Stimulated activated CD4-positive, alpha-beta T cell treated with anti-CD3 and anti-CD28 coated beads, Interleukin-1b, Interleukin-23, amount 100 ng/mL, for 1 hour (primary cell): Measurements from ENCODE around the gene SPTLC3.

Experiments used
- DNase-seq, 2 donors: peaks; one replicate each; pipeline ENCODE4 v3.0.0-alpha.2; 2020; ENCODE audit warnings: low read depth in 2 of 2

Gene SPTLC3

GRCh38 chr20:13139459-13140150 is 130.8 kb downstream of the SPTLC3 start:
- no peak for DNase-seq

- no peak for DNase-seq
These were observed 131.4 kb downstream of the SPTLC3 start for GRCh38 chr20:13140201-13140600.

GRCh38 chr20:13140775-13141174 is 132.0 kb downstream of the SPTLC3 start:
- DNase-seq, result no peak

- no peak for DNase-seq
These were observed 132.8 kb downstream of the SPTLC3 start for GRCh38 chr20:13141546-13141945.

GRCh38 chr20:13142143-13142542 is 133.4 kb downstream of the SPTLC3 start:
- no peak for DNase-seq

GRCh38 chr20:13147071-13147963 is 138.5 kb downstream of the SPTLC3 start:
- no peak for DNase-seq

GRCh38 chr20:13147971-13148370 is 139.2 kb downstream of the SPTLC3 start:
- no peak for DNase-seq

- DNase-seq, result no peak
These were observed 139.6 kb downstream of the SPTLC3 start for GRCh38 chr20:13148402-13148801.

GRCh38 chr20:13148961-13149360 is 140.2 kb downstream of the SPTLC3 start:
- DNase-seq, result no peak

GRCh38 chr20:13149371-13150105 is 140.8 kb downstream of the SPTLC3 start:
- DNase-seq, result no peak

GRCh38 chr20:13158369-13158768 is 149.6 kb downstream of the SPTLC3 start:
- DNase-seq, result no peak

- DNase-seq, result no peak
These were observed 151.1 kb downstream of the SPTLC3 start for GRCh38 chr20:13159889-13160288.

- DNase-seq, result no peak
These were observed 156.4 kb downstream of the SPTLC3 start for GRCh38 chr20:13165203-13165602.

GRCh38 chr20:13166011-13166410 is 157.2 kb downstream of the SPTLC3 start:
- DNase-seq, result no peak

GRCh38 chr20:13166437-13166836 is 157.7 kb downstream of the SPTLC3 start:
- DNase-seq, result no peak

GRCh38 chr20:13169086-13169485 is 160.3 kb downstream of the SPTLC3 start:
- DNase-seq, result no peak

GRCh38 chr20:13170771-13171170 is 162.0 kb downstream of the SPTLC3 start:
- DNase-seq, result no peak

GRCh38 chr20:13173201-13173600 is 164.4 kb downstream of the SPTLC3 start:
- DNase-seq, result no peak

- DNase-seq, result no peak
These were observed 165.6 kb downstream of the SPTLC3 start for GRCh38 chr20:13174402-13174801.

GRCh38 chr20:13180986-13181889 is 172.5 kb downstream of the SPTLC3 start:
- DNase-seq, result no peak

GRCh38 chr20:13183005-13183404 is 174.2 kb downstream of the SPTLC3 start:
- no peak for DNase-seq
